Fibroblast of skin of abdomen (primary cell): Measurements from ENCODE around the gene FBXO31.

Experiments
- DNase-seq: peaks from one replicate; pipeline ENCODE4 v3.0.0-alpha.2; 2013

Gene FBXO31

DNA sequence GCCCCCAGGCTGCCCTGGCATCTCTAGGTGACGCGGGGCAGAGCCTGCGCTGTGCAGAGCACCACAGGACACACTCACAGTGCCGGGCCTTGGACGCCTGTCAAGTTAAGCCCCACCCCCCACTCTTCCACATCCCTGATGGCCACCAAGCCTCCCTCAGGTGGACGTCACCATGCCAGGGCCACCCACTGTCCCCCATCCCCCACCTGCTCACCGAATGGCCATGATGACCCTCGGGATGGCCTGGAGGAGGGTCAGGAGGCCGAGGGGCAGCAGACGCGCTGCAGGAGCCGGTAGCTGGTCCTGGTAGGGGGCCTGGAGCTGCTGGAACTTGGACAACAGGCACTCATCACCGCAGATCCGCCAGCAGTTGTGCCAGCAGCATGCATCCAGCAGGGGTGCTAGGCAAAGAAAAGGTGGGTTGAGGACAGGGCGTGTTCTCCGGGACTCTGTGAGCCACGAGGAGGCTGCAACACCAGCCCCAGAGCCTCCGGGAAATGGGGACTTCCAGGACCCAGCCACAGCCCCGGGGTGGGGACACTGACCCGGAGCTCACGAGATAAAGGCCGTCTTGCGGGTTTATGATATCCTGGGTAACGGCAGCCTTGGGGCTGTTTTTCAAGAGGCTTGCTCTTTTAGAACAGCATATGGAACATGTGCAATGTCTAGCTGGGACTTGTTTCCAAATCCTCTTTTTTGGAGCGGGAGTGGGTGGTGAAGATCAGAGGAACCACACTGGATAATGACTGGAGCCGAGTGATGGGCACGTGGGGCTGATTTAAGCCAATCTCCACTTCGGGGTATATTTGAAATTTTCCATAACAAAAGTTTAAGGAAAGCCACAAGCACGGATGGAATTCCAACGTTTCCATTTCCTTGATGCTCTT lies 77.8 kb downstream of the FBXO31 start:
- DNase-seq, result peak; percentile 83

DNA sequence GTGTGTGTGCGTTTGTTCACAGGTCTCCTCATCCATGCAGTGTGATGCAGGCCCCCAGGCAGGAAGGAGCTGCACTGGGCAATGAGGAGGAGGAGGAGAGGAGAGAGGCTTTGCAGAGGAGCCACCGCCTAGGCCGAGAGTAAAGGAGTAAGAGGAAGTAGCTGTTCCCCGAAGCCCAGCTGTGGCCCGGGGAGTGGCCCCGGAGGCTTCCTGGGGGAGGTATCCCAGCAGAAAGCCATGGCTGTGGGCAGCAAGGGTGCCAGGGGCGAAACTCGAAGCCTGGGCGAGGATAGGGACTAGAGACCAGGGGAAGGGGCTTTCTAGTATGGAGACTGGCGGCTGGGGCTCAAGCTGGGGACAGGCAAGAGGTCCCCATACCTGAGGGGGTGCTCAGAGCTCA lies 78.6 kb downstream of the FBXO31 start:
- DNase-seq, result no peak

DNA sequence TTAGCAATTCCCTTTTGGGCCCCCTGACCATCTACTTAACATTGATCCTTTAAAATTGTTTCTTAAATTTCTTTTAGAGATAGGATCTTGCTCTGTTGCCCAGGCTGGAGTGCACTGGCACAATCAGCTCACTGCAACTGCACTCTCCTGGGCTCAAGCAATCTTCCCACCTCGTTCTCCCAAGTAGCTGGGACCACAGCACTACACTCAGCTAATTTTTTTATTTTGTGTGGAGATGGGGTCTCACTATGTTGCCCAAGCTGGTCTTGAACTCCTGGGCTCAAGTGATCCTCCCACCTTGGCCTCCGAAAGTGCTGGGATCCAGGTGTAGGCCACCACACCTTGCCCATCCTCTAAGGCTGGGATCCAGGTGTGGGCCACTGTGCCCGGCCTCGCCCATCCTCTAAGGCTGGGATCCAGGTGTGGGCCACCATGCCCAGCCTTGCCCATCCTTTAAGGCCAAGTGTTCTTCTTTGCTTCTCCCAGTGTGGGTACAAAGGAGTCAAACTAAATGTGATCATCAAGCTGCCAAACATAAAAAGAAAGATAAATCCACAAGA lies 79.5 kb downstream of the FBXO31 start:
- DNase-seq, result no peak

DNA sequence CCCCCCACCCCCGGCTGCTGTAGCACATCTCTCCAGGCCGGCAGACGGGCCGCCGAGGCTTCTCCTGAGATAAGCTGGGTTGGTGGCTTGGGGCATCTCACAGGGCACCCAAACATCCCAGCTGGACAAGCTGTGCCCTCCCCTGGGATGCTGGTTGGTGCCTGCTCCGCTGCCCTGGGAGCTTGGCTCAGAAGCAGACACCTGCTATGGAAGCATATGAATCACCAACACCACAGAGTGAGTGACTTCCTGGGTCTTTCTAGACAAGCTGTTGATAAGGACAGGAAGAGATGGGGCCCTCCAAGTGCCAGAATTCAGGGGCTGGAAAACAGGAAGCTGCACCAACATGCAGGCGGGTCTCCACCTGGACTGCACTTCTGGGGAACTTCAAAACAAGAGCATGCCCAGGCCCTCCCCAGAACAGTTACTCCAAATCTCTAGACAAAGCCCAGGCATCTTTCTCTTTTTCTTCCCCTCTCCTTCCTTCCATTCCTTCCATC lies 80.1 kb downstream of the FBXO31 start:
- DNase-seq, result no peak

DNA sequence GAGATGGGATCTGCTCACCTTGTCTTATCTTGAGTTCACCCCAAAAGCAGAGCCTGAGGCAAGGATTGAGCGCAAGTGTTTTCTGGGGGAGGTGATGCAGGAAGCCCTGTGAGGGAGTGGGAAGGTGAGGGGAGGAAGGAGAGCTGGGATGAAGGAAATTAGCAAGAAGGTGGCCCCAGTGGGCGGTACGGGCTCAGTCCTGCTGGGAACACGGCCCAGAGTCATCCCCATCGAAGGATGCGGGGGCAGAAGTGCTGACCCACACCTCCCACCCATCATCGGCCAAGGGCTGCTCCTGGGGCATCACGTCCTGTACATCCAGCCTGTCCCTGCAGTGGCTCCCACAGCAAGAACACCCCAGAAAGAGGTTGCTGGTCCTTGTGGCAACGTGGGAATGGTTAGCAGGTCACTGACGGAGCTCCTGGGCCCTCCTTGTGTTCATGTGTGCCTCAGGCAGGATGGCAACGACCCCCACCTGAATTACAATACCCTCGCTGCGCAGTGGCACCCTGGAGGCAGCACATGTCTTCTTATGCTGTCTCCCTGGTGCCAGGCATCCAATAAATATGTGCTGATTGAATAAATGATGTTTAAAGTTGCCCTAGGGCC lies 84.6 kb downstream of the FBXO31 start:
- DNase-seq, result no peak

DNA sequence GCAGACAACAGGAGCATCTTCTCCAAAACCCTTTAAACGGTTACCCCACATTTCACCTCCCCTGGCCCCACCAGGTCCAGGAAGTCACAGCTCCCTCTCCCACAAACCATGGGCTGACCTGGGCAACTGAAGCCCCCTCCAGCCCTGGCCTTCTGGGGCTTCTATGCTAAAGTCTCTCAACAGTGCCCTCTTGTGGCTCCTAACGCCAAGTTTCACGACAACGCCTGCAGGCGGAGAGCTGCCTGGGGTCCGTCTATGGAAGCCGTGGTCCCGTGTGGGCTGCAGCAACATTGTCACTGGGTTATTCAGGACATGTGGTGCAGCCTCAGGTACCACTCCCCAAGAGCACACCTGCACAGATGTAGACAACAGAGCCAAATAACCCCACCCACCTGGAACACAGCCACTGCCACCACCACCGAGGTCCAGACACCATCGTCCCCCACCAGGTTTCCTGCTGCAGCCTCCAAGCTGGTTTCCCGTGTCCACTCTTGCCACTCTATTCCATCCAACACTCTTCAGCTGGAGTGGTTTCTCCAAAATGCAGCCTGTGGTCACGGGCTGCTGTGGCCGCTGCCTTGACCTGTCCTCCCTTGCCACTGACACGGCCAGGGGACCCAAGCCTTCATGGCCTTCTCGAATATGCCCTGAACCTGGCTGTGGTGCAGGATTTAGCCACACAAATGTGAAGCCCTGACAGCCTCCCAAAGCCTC lies 85.5 kb downstream of the FBXO31 start:
- DNase-seq, result no peak

DNA sequence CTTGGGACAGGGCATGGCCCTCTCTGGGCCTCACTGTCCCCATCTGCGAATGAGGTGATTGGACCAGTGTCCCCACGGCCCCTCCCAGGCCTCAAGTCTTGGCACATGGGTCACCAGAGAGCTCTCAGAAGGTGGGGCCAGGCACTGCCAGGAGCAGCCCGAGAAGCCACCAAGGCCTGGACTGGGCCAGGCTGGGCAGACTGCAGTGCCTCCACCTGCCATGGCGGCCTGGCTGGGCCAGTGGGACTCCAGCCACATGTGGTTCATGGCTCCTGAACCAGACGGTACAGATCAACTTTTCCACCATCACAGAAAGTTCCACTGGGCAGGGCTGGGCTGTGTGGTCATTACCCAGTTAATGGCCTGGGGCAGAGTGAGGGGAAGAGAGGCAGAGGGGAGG lies 86.2 kb downstream of the FBXO31 start:
- no peak for DNase-seq

DNA sequence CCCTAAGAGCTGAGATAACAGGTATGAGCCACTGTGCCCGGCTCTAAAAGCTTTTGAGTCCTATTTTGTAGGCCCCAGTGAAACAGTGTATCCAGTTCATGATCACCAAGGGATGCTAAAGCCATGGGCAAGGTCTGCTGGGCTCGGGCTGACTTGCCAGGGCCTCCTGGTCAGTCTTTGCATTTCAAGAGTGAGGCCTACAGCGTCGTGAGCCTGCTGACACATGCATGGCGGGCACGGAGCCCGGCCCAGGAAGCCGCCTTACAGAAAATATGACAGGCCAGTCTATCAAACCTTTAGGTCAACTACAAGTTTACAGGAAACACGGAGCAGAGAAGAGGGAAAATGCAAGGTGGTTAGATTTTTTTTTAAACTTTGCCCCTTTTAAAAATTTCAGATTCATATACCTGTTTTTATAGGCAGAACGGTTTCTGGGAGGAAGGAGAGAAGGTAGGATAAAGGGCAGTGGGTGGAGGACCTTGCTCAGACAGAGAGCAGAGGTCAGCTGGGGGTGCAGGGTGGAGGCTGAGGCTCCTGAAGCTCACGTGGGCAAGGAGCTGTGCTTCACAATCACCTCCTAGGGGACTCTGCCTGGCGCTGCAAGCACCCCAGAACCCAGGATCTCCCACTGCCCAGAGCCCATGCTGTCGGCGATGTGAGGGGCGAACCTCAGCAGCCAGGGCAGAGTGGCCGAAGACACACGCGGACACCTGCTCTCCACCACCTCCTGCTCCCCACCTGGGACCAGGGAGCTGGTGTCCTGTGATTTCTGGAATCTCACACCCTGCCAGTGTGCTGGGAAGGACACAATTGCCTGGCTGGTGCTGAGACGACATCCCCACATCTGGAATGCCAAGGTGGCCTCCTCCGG lies 87.7 kb downstream of the FBXO31 start:
- no peak for DNase-seq

DNA sequence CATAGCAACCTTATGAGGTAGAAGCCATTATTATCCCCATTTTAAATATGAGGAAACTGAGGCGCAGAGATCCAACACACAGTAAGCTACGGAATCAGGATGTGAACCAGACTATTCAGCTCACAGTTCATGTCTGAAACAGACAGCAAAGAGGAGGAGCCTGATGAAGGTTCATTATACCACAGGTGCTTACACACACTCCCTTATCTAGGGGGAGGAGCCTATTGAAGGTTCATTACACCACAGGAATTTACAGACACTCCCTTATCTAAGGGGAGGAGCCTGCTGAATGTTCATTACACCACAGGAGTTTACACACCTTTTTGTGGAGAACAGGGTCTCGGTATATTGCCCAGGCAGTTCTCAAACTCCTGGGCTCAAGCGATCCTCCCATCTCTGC lies 88.3 kb downstream of the FBXO31 start:
- DNase-seq, result no peak

DNA sequence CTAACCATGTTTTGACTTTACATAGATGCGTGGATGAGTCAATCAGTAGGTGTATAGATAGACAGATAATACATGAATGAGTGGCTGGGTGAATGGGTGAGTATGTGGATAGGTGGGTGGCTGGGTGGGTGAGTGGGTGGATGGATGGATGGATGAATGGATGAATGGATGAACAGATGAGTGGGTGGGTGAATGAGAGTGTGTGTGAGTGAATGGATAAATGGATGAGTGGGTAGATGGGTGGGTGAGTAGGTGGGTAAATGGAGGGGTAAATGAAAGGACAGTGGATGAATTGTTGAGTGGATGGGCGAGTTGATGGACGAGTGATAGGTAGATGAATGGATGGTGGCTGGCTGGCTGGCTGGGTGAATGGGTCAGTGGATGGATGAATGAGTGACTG lies 89.6 kb downstream of the FBXO31 start:
- DNase-seq, result no peak

DNA sequence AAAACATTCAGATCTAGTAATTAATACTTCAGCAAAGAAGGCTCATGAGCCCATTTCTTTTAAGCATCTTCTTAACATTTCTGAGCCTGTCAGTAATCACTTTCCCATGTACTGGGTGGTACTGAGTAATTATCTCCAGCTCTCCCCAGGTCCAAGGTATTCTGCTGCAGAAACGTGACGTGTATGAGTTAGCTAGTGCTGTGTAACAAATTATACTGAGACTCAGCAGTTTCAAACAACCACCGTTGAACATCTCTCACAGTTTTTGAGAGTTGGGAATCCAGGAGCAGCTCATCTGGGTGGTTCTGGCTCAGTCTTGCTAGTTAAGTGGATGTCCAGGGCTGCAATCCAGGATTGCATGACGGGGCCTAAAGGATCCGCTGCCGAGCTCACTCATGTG lies 91.6 kb downstream of the FBXO31 start:
- DNase-seq, result no peak

DNA sequence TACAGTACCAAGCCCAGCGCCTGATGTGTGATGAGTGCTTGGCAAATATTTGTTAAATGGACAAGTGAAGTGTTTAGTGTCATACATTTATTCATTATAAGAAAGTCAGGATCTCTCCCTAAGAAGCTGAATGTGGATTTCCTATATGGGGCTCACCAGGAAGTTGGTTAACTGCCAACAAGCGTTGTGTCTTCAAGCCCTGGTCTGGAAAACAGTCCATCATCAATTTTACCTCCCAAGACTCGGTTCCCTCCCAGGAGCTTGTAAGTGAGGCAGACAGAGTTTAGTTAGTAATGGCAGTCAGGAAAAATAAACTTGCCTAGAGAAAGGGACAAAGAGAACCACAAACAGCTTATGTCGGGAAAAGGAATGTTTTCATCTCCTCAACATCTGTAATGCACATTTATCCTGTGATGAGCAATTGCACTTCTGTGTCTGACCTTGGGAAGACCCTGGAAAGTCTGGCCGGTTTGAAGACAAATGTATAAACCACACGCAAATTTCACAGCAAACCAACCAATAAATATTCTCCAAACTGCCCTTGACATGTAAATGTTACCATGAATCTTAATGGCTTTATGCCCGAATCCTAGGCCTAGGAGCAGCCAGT lies 94.7 kb downstream of the FBXO31 start:
- peak; percentile 99 for DNase-seq

DNA sequence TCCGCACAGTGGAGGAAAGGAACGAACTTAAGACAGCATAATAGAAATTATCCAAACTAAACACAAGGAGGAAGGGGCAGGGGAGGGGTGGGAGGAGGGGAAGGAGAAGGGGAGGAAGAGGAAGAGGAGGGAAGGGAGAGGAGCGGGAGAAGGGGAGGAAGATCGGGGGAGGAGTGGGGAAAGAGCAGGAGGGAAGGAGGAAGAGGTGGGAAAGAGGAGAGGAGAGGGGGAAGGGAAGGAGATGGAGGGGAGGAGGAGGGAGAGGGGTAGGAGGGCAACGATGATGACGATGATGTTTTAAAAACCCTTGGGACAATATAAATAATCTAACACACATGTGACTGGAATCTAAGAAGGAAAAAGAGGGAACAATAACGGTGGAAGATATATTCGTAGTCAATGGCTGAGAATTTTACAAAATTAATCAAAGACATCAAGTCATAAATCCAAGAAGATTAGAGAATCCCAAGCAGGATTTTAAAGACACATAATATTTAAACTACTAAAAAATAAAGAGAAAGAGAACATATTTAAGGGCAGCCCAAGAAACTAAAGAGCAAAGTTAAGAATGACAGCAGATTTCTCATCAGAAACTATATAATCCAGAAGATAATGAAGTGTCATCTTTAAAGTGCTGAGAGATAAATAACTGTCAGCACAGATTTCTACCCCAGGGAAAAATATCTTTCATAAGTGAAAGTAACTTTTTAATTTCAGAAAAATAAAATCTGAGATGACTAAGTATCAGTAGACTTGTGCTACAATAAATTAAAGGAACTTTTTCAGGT lies 96.5 kb downstream of the FBXO31 start:
- DNase-seq, result no peak

DNA sequence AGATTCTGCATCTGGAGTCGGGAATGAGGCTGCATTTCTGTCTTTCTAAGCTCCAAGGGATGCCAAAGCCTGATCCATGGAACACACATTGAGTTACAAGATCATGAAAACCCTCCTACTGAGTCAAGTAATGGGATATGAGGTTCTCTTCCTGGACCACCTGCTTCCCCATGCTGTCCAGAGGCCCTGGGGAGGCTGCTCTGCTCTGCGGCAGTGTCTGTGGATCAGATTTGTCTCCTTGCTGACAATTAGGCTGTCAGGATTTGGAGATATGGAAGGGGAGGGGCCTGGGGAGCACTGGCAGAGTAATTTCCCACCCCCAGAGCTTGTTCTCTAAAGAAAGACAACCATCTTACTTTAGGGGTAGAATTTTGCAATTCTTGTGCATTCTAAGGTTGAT lies 99.4 kb downstream of the FBXO31 start:
- no peak for DNase-seq

DNA sequence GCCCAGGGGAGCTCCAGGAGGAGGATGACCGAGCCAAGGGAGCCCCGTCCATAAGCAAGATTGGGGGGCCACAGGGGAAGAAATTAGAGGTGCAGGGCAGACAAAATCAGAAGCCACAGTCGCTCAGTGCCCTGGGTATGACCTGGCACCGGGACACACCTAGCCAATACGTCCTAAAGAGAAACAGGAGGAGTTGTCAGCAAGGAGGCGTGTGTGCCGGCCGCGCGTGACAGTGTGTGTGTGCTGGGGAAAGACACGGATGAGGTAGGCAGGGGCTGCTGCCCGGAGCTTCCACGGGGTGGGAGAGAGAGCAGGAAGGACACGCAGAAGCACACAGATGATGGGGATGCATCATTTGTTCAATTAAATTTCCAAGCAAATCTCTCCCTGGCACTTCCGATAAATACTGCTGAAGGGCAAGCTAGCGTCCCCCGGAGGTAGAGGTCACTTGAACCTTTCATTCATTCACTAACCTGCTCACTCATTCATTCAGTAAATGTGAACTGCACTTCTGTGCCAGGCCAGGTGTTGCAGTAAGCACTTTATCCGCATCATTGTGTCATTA lies 104.4 kb downstream of the FBXO31 start:
- no peak for DNase-seq

DNA sequence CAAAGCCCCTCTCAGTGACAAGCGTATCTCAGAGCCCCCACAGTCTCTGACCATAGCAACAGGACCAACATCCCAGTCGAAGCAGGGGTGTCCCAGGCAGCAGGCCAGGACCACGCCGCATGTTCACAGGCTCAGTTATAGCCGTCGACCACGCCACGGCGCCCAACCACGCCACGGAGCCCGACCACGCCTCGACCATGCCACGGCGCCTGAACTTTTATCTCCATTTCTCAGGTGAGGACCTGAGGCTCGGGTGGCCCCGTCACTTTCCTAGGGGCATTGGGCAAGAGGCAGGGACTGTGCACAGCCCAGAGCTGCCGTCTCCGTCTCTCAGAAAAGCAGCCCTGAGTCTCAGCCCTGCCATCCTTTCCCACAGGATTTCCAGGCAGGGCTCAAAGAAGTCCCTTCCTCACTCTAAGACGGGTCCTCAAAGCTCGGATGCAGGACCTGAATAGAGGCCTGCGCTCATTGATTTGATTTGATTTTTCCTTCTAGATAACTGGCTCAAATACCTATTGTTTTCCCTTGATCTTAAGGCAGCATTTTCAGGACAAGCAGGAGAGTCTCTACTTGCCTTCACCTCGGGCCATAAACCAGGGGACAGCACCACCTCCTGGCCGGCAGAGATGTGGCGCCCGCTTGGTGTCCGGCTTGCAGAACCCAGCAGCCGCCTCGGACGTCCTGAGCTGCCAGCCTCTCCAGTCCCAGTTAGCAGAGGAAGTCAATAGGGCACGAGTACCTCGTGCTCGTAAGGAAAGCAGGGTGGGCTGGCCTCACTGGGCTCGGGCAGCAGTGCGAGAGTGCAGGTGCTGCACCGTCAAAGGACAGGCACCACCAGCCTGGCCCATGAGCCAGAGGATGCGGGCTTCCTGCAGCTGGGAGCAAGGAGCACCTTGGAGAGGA lies 105.1 kb downstream of the FBXO31 start:
- peak; percentile 72 for DNase-seq
